KMS-11 (cell line): ENCODE measurements around the gene TEX22.

Source experiments
- H2AFZ ChIP-seq: fragments of 200-600 bp; sonication (generic); 2 replicates; pipeline ENCODE4 v1.6.1; 2016; ENCODE audit warnings: antibody characterized with exemption, mixed run types, low read depth
- H3K27ac ChIP-seq: fragments of 200-600 bp; sonication (generic); 2 replicates; pipeline ENCODE4 v1.6.1; 2016; ENCODE audit warnings: mild to moderate bottlenecking, mixed run types
- H3K27me3 ChIP-seq: fragments of 200-600 bp; sonication (generic); 2 replicates; pipeline ENCODE4 v1.6.1; 2017; ENCODE audit warnings: mild to moderate bottlenecking, low read depth, mixed run types, moderate library complexity; ENCODE audit not compliant: insufficient read depth
- H3K36me3 ChIP-seq: fragments of 200-600 bp; sonication (generic); 2 replicates; pipeline ENCODE4 v1.6.1; 2017; ENCODE audit warnings: mild to moderate bottlenecking, mixed run types; ENCODE audit not compliant: insufficient read depth
- H3K4me1 ChIP-seq: fragments of 200-600 bp; sonication (generic); 2 replicates; pipeline ENCODE4 v1.6.1; 2016; ENCODE audit warnings: mild to moderate bottlenecking, low read depth, mixed run types; ENCODE audit not compliant: poor library complexity, severe bottlenecking
- H3K4me2 ChIP-seq: fragments of 200-600 bp; sonication (generic); 2 replicates; pipeline ENCODE4 v1.7.0; 2016; ENCODE audit warnings: mild to moderate bottlenecking, mixed run types
- H3K4me3 ChIP-seq: fragments of 200-600 bp; sonication (generic); IDR thresholded peaks from 2 replicates; pipeline ENCODE4 v1.6.1; 2017; ENCODE audit warnings: low read depth, low read length, mixed read lengths; ENCODE audit not compliant: insufficient read depth
- H3K79me2 ChIP-seq: fragments of 200-600 bp; sonication (generic); 2 replicates; pipeline ENCODE4 v1.6.1; 2016; ENCODE audit warnings: low read depth, mixed run types; ENCODE audit not compliant: insufficient read depth
- H3K9ac ChIP-seq: fragments of 200-600 bp; sonication (generic); 2 replicates; pipeline ENCODE4 v1.6.1; 2016; ENCODE audit warnings: mild to moderate bottlenecking, mixed run types
- H4K20me1 ChIP-seq: fragments of 200-600 bp; sonication (generic); 2 replicates; pipeline ENCODE4 v1.6.1; 2016; ENCODE audit warnings: mild to moderate bottlenecking, mixed run types; ENCODE audit not compliant: insufficient read depth
- CTCF ChIP-seq: fragments of 200-600 bp; sonication (generic); conservative IDR thresholded peaks from 2 replicates; pipeline ENCODE4 v1.6.1; 2017; ENCODE audit warnings: low read depth, mild to moderate bottlenecking, antibody characterized with exemption, low read length, moderate library complexity, mixed read lengths

TEX22 gene

GRCh38 chr14:105440554-105440900 is 42.2 kb downstream of the TEX22 start:
- Histone ChIP-seq H3K27me3 (no peaks in the 10 kb centered on the region), H4K20me1 (peaks cover 9% of the 10 kb centered on the region; the same call in 1 of the 2 replicates), H3K4me1 (peaks cover under 1% of the 10 kb centered on the region), H3K4me3 (no peak overlapping the region), H3K36me3 (no peaks in the 10 kb centered on the region), H3K9ac (no peak overlapping the region), H3K27ac (no peak overlapping the region), H2AFZ (no peak overlapping the region), H3K79me2 (peaks cover 23% of the 10 kb centered on the region), H3K4me2 (no peak overlapping the region)
- TF ChIP-seq CTCF, result no peak

GRCh38 chr14:105440992-105441391 is 42.7 kb downstream of the TEX22 start:
- Histone ChIP-seq H3K9ac (no peak overlapping the region), H2AFZ (no peak overlapping the region), H3K4me2 (no peak overlapping the region), H3K4me1 (no peaks in the 10 kb centered on the region), H3K27ac (no peak overlapping the region), H3K36me3 (no peaks in the 10 kb centered on the region), H3K4me3 (no peak overlapping the region), H4K20me1 (peaks cover 9% of the 10 kb centered on the region; the same call in 1 of the 2 replicates), H3K27me3 (no peaks in the 10 kb centered on the region), H3K79me2 (peaks cover 18% of the 10 kb centered on the region)
- no peak for TF ChIP-seq CTCF

GRCh38 chr14:105442125-105442524 is 43.8 kb downstream of the TEX22 start:
- Histone ChIP-seq H3K36me3 (no peaks in the 10 kb centered on the region), H3K4me3 (no peak overlapping the region), H3K79me2 (peaks cover 8% of the 10 kb centered on the region; the same call in 1 of the 2 replicates), H3K27ac (no peak overlapping the region), H2AFZ (no peak overlapping the region), H3K27me3 (no peaks in the 10 kb centered on the region), H3K9ac (no peak overlapping the region), H3K4me2 (no peak overlapping the region), H4K20me1 (no peaks in the 10 kb centered on the region), H3K4me1 (no peaks in the 10 kb centered on the region)
- no peak for TF ChIP-seq CTCF

- no peaks in the 10 kb centered on the region for H3K27me3 ChIP-seq
- TF ChIP-seq CTCF, result no peak
- H3K4me2 ChIP-seq, result no peak overlapping the region
- no peaks in the 10 kb centered on the region for H3K4me1 ChIP-seq
- H3K79me2 ChIP-seq, result 0 out of 2 replicates have a peak, but pooled peaks cover under 1% of the 10 kb centered on the region
- H2AFZ ChIP-seq, result no peak overlapping the region
- no peak overlapping the region for H3K27ac ChIP-seq
- H3K9ac ChIP-seq, result no peak overlapping the region
- no peaks in the 10 kb centered on the region for H3K36me3 ChIP-seq
- H4K20me1 ChIP-seq, result no peaks in the 10 kb centered on the region
- H3K4me3 ChIP-seq, result no peak overlapping the region
Measured at GRCh38 chr14:105442834-105443233, 44.5 kb downstream of the TEX22 start.
